Measurements from ENCODE around the gene ZNF574. TPM values are rescaled to one million over a fixed set of nuclear protein-coding genes. Genes with fewer than 3 reads are reported as not detected.

The ZNF574 gene
- total RNA-seq, 1 experiment from 2014 or later = 24.6 TPM

DNA sequence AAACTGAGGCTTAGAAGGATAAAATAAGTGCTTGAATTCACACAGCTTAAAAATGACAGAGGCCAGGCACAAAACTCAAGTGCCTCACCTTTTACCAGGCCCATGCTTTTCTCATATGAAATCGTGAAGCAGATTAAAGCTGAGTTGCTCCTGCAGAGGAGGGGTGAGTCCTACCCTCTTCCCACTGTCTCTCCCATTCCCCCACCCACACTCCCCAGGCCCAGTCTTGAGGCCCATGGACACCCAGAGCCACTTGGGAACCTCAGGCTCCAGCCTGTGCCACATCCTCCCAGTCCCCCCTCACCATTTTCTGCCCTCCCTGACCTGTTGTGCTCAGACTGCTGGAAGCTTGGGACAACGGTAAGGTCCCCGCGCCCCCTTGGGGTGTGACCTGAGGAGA is 17.5 kb downstream of the ZNF574 start:
- CTCF ChIA-PET = interaction anchor here (0.6 to 1.1 kb wide), 2 partner anchors 65 to 185 kb away, joined by 3 read pairs; no protein-coding TSS in a partner anchor

More for the DNA sequence above, 17.5 kb downstream of the ZNF574 start:
- TF ChIP-seq EGR1 (IDR thresholded peaks at IDR 0.05; ENCODE audit: low read depth) (no peak), ELF1 (IDR thresholded peaks at IDR 0.05; ENCODE audit: borderline replicate concordance, low read depth) (no peak), ZFX (IDR thresholded peaks at IDR 0.05) (no peak), POLR2AphosphoS5 (IDR thresholded peaks at IDR 0.05; ENCODE audit: low read depth, low read length) (no peak), JUND (IDR thresholded peaks at IDR 0.05) (no peak), CBX3 (IDR thresholded peaks at IDR 0.05; ENCODE audit: low read depth) (no peak), CEBPB (IDR thresholded peaks at IDR 0.05; ENCODE audit: low read depth) (no peak), EZH2 (IDR thresholded peaks at IDR 0.05) (no peak), YY1 (IDR thresholded peaks at IDR 0.05; ENCODE audit: extremely low read depth, insufficient replicate concordance, low read depth, low read length) (no peak)
- TF ChIP-seq, protein P1, sequence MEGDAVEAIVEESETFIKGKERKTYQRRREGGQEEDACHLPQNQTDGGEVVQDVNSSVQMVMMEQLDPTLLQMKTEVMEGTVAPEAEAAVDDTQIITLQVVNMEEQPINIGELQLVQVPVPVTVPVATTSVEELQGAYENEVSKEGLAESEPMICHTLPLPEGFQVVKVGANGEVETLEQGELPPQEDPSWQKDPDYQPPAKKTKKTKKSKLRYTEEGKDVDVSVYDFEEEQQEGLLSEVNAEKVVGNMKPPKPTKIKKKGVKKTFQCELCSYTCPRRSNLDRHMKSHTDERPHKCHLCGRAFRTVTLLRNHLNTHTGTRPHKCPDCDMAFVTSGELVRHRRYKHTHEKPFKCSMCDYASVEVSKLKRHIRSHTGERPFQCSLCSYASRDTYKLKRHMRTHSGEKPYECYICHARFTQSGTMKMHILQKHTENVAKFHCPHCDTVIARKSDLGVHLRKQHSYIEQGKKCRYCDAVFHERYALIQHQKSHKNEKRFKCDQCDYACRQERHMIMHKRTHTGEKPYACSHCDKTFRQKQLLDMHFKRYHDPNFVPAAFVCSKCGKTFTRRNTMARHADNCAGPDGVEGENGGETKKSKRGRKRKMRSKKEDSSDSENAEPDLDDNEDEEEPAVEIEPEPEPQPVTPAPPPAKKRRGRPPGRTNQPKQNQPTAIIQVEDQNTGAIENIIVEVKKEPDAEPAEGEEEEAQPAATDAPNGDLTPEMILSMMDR (IDR thresholded peaks at IDR 0.05 in 2 of 3, conservative IDR thresholded peaks at IDR 0.05 in 1 of 3; ENCODE audit: borderline replicate concordance in 1 of 3, insufficient read depth in 1 of 3, low read depth in 2 of 3, low read length in 2 of 3) = no peak
- TF ChIP-seq, protein P2, sequence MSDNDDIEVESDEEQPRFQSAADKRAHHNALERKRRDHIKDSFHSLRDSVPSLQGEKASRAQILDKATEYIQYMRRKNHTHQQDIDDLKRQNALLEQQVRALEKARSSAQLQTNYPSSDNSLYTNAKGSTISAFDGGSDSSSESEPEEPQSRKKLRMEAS (IDR thresholded peaks at IDR 0.05) = no peak
- TF ChIP-seq, protein P3, sequence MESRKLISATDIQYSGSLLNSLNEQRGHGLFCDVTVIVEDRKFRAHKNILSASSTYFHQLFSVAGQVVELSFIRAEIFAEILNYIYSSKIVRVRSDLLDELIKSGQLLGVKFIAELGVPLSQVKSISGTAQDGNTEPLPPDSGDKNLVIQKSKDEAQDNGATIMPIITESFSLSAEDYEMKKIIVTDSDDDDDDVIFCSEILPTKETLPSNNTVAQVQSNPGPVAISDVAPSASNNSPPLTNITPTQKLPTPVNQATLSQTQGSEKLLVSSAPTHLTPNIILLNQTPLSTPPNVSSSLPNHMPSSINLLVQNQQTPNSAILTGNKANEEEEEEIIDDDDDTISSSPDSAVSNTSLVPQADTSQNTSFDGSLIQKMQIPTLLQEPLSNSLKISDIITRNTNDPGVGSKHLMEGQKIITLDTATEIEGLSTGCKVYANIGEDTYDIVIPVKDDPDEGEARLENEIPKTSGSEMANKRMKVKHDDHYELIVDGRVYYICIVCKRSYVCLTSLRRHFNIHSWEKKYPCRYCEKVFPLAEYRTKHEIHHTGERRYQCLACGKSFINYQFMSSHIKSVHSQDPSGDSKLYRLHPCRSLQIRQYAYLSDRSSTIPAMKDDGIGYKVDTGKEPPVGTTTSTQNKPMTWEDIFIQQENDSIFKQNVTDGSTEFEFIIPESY (IDR thresholded peaks at IDR 0.05; ENCODE audit: extremely low read depth, insufficient replicate concordance, low read length) = no peak
- Histone ChIP-seq H3K79me2 (ENCODE audit: insufficient read depth, low read length) (no peaks in the 10 kb centered on the region), H3K4me1 (ENCODE audit: control insufficient read depth in 1 of 2, insufficient read depth in 2 of 2, low read length in 2 of 2) (peaks cover 0 to 19% of the 10 kb centered on the region in 2 experiments; a peak in 2 of 4 replicates), H3K9me2 (ENCODE audit: insufficient read depth) (no peaks in the 10 kb centered on the region), H3K27ac (ENCODE audit: low read depth, low read length) (no peak overlapping the region), H3K36me3 (ENCODE audit: control insufficient read depth in 1 of 2, insufficient read depth in 2 of 2, low read length in 2 of 2) (no peaks in the 10 kb centered on the region), H3K9ac (ENCODE audit: low read length) (no peak overlapping the region), H2AFZ (ENCODE audit: low read depth, low read length, poor library complexity, severe bottlenecking) (no peak overlapping the region), H3K9me3 (ENCODE audit: control insufficient read depth in 1 of 2, insufficient read depth in 1 of 2, low read depth in 1 of 2, low read length in 2 of 2) (no peaks in the 10 kb centered on the region), H3K4me2 (ENCODE audit: low read length) (no peak overlapping the region), H3K4me3 (replicated peaks in 1 of 2; ENCODE audit: low read depth in 1 of 2, low read length in 2 of 2) (no peak overlapping the region), H3K27me3 (ENCODE audit: insufficient read depth, low read length) (no peaks in the 10 kb centered on the region), H4K20me1 (ENCODE audit: insufficient read depth) (no peaks in the 10 kb centered on the region)
- ATAC-seq (no peak), DNase-seq (ENCODE audit: low read depth, low spot score) (no peak)
- BruUV-seq (replicated peaks) = no TSS peak
- intact Hi-C loops (cut with micrococcal nuclease) = loop anchor here (10.0 kb wide), 1 partner anchor 99 kb away; the partner anchor contains the start of gene ATP1A3
- RAD21 ChIA-PET (ENCODE audit: low non-redundant PET in 1 of 2, low total read pairs in 2 of 2, uncharacterized antibody in 2 of 2, unreplicated experiment in 2 of 2) = no interaction called here
- POLR2A ChIA-PET = no interaction called here

All from HCT116 (cell line).